Right lobe of liver (tissue), 6 donors: ENCODE measurements around the gene ZNF418. TPM values are rescaled to one million over a fixed set of nuclear protein-coding genes. Genes with fewer than 3 reads are reported as not detected.
"Not testable (repeated sequence)": the region's sequence is repeated elsewhere in the genome, so short reads cannot be mapped to it uniquely, and the experiment has no call there.

ENCODE experiments used
- ATAC-seq, 4 donors: fragments of 200-7000 bp; cut with Tn5 transposase; one replicate each; pipeline ENCODE4 v1.9.1; 2020; ENCODE audit warnings: mild to moderate bottlenecking in 4 of 4, moderate library complexity in 4 of 4
- DNase-seq, 3 donors: peaks; one replicate each; pipeline ENCODE4 v3.0.0-alpha.2; 2020
- H3K27ac ChIP-seq, 3 donors: fragments of 200-600 bp; one replicate each; pipeline ENCODE4 v1.8.0; 2022
- H3K27me3 ChIP-seq, 2 donors: fragments of 200-600 bp; one replicate each; pipeline ENCODE4 v1.8.0; 2022
- H3K36me3 ChIP-seq, 4 donors: fragments of 200-600 bp; sonication (generic) in 1 of 4; one replicate each; pipeline versions ENCODE4 v1.5.1 to v1.8.0; 2017 to 2022; ENCODE audit warnings: control low read depth in 1 of 4
- H3K4me1 ChIP-seq, 4 donors: fragments of 200-600 bp; sonication (generic) in 1 of 4; one replicate each; pipeline versions ENCODE4 v1.5.1 to v1.8.0; 2017 to 2022; ENCODE audit warnings: control low read depth in 1 of 4
- H3K4me3 ChIP-seq, 3 donors: fragments of 200-600 bp; one replicate each; pipeline ENCODE4 v1.8.0; 2022
- H3K9me3 ChIP-seq, 4 donors: fragments of 200-600 bp; sonication (generic) in 1 of 4; one replicate each; pipeline versions ENCODE4 v1.5.1 to v1.8.0; 2017 to 2022; ENCODE audit warnings: control low read depth in 1 of 4
- CTCF ChIP-seq, 4 donors: fragments of 200-600 bp in 3 of 4; fragments of 450-650 bp in 1 of 4; IDR thresholded peaks; one replicate each; pipeline versions ENCODE4 v1.5.1 to v1.8.0; 2016 to 2022; ENCODE audit warnings: antibody characterized with exemption in 4 of 4, mild to moderate bottlenecking in 2 of 4
- POLR2A ChIP-seq: fragments of 450-650 bp; IDR thresholded peaks from one replicate; pipeline ENCODE4 v1.6.1; 2017; ENCODE audit warnings: antibody characterized with exemption, mild to moderate bottlenecking
- WGBS: methylation state at CpG from one replicate; pipeline ENCODE4 v1.1.6; 2018; ENCODE audit warnings: low coverage, low lambda C conversion rate; ENCODE audit not compliant: insufficient coverage; ENCODE audit errors: missing lambda C conversion rate; 5-methylcytosine and 5-hydroxymethylcytosine counted together
- intact Hi-C, 2 donors: fragments of 100-400 bp; cut with DNase I; formaldehyde crosslinking; loops; one replicate each; pipeline versions ENCODE4 v1.11.2 to v1.14.1; 2022
- total RNA-seq, 6 experiments: library from RNA; depleted of rRNA in 2 of 6; stranded (reverse); fragments of >200 nt in 2 of 6; fragmentation: NEBNext Ultra II Directional in 3 of 6; extraction: Animal tissue kit (Norgen Biotek cat#: 25700) in 3 of 6; gene quantifications; one replicate each; pipeline versions ENCODE4 v1.1.0 to v1.2.4, GENCODE V29; 2016 to 2023
- donor health status: DM: no; HTN: yes; CAD: no.
- donor health status: DM: no; HTN: no; CAD: no.
- donor health status: DM: no; HTN: no; CAD: no.
- donor health status: DM: no; HTN: yes; CAD: no.
- donor health status: DM: no; HTN: yes; CAD: no.

ZNF418 gene
- total RNA-seq, 6 experiments from 2014 or later, result 1.0 to 3.7 (median 2.4) TPM

DNA sequence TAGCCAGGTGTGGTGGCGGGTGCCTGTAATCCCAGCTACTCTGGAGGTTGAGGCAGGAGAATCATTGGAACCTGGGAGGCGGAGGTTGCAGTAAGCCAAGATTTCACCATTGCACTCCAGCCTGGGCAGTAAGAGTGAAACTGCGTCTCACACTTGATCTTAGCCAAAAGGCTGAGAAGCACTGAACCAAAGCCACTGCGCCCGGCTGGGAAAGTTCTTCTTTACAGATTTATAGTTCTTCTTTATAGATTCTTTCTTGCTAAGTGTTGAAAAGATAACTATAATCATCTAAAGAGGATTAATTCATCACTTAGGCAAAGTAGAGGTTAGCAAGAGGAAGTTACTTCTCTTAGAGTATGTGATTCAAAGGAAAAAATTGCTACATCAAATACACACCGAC lies 29.9 kb downstream of the ZNF418 start:
- H3K36me3 ChIP-seq, result peaks cover 0 to 14% (median 6%) of the 10 kb centered on the region in 4 donors
- no peak for DNase-seq
- no peaks in the 10 kb centered on the region for H3K27me3 ChIP-seq
- no peak for ATAC-seq
- H3K4me3 ChIP-seq, result no peak overlapping the region
- intact Hi-C loops, result loop anchor here in 1 of 2 donors (10.0 kb wide), 1 partner anchor 160 kb away; the partner anchor contains the start of gene ZNF776
- WGBS, result 87% methylated on average over 6 of the region's 6 CpGs
- no peak overlapping the region for H3K27ac ChIP-seq
- H3K9me3 ChIP-seq, result no peaks in the 10 kb centered on the region
- H3K4me1 ChIP-seq, result peaks cover 0 to 31% (median 6%) of the 10 kb centered on the region in 4 donors
- TF ChIP-seq CTCF (IDR thresholded peaks at IDR 0.05) (no peak), POLR2A (no peak)

DNA sequence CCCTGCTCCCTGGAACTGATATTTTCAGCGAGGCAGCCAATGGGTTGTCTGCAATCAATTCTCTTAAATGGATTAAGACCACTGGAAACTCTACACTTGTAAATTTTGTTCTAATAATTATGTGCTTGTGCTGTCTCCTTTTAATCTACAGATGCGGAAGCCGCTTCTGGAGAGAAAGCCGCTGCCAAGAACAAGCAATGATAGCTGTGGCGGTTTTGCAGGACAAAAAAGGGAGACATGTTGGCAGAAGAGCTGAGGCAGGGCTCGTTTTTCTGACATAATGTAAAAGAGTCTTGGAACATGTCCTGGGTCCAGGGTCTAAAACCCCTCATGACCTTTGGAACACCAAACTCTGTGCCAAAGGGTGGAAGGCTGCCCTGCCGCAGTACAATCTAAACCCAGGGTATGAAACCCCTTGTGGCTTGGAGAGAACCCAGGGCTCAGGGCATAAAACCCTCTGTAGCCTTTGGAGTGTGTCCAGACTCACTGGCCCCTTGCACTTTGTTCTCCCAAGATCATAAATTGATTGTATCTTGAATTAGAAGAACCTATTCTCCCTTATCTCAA lies 31.5 kb downstream of the ZNF418 start:
- ATAC-seq (peak; percentile 33 to 71 (median 57)), DNase-seq (peak in 1 of 3 donors; percentile 80)
- H3K27ac ChIP-seq, result peak overlapping the region in 1 of 3 donors; percentile 55
- H3K27me3 ChIP-seq, result no peaks in the 10 kb centered on the region
- intact Hi-C loops, result loop anchor here in 1 of 2 donors (10.0 kb wide), 1 partner anchor 159 kb away; the partner anchor contains the start of gene ZNF776
- peaks cover 0 to 8% (median 2%) of the 10 kb centered on the region in 4 donors for H3K36me3 ChIP-seq
- H3K9me3 ChIP-seq, result no peaks in the 10 kb centered on the region
- TF ChIP-seq CTCF (IDR thresholded peaks at IDR 0.05), result no peak
- no peak for TF ChIP-seq POLR2A
- 9% methylated on average over 7 of the region's 7 CpGs for WGBS
- H3K4me3 ChIP-seq, result peak overlapping the region in 2 of 3 donors; percentile 13 to 17
- peaks cover 0 to 31% (median 6%) of the 10 kb centered on the region in 4 donors for H3K4me1 ChIP-seq

- DNase-seq (no peak), ATAC-seq (no peak)
- H3K27ac ChIP-seq, result no peak overlapping the region
- 81% methylated on average over 5 of the region's 5 CpGs for WGBS
- peaks cover 0 to 21% (median 6%) of the 10 kb centered on the region in 4 donors for H3K4me1 ChIP-seq
- H3K4me3 ChIP-seq, result no peak overlapping the region
- no peaks in the 10 kb centered on the region for H3K9me3 ChIP-seq
- H3K36me3 ChIP-seq, result no peaks in the 10 kb centered on the region
- TF ChIP-seq CTCF (IDR thresholded peaks at IDR 0.05) (no peak), POLR2A (no peak)
- H3K27me3 ChIP-seq, result no peaks in the 10 kb centered on the region
- intact Hi-C loops, result loop anchor here in 1 of 2 donors (10.0 kb wide), 1 partner anchor 156 kb away; the partner anchor contains the start of gene ZNF776
These were observed 34.9 kb downstream of the ZNF418 start for GRCh38 chr19:57900311-57900710.

GRCh38 chr19:57890706-57891105 lies 44.5 kb downstream of the ZNF418 start:
- H3K36me3 ChIP-seq, H3K27ac ChIP-seq, DNase-seq, intact Hi-C loops, ATAC-seq, H3K27me3 ChIP-seq, H3K9me3 ChIP-seq, H3K4me3 ChIP-seq: not testable (repeated sequence)
- WGBS, result 87% methylated on average over 3 of the region's 3 CpGs
- peaks cover 0 to 11% (median 0%) of the 10 kb centered on the region in 4 donors for H3K4me1 ChIP-seq

- Histone ChIP-seq H3K27ac (peak within 1 kb of the TSS in 1 of 3 donors; percentile 49), H3K9me3 (no peaks in the 10 kb centered on the region), H3K27me3 (no peaks in the 10 kb centered on the region), H3K36me3 (no peaks in the 10 kb centered on the region), H3K4me1 (peaks cover 0 to 11% (median 0%) of the 10 kb centered on the region in 4 donors), H3K4me3 (peak within 1 kb of the TSS; percentile 54 to 87 (median 78))
- whole genome bisulfite sequencing, result 1% methylated on average over 25 of the region's 43 CpGs
- intact Hi-C loops, result no loop called here
- ATAC-seq (peak; percentile 95 to 98 (median 96)), DNase-seq (peak; percentile 57 to 85 (median 85))
- peak; percentile 14 to 55 (median 36) for TF ChIP-seq CTCF (IDR thresholded peaks at IDR 0.05)
- no peak for TF ChIP-seq POLR2A
These were observed 46.5 kb downstream of the ZNF418 start, which contains the start of gene ZNF814 for GRCh38 chr19:57888560-57889231. ZNF814 (minus strand) TSS chr19:57889037; CDS start chr19:57888802, 235 bp downstream.
